Naive thymus-derived CD4-positive, alpha-beta T cell (primary cell): ENCODE measurements around the gene SAFB. TPM values are rescaled to one million over a fixed set of nuclear protein-coding genes. Genes with fewer than 3 reads are reported as not detected.

ENCODE experiments used
- ATAC-seq: fragments of 150-1000 bp; cut with Tn5 transposase; 2 replicates; pipeline ENCODE4 v1.10.0; 2021; ENCODE audit warnings: mild to moderate bottlenecking, moderate library complexity
- CTCF ChIA-PET: fragments of 350-600 bp; sonication (Branson Sonifier 250); formaldehyde crosslinking; loops from one replicate; lab custom pipeline; 2021; ENCODE audit warnings: antibody characterized with exemption; lab: Charles Lee
- POLR2A ChIA-PET: fragments of 350-600 bp; sonication (Branson Sonifier 250); formaldehyde crosslinking; loops from one replicate; lab custom pipeline; 2021; ENCODE audit warnings: antibody characterized with exemption, inconsistent platforms; lab: Charles Lee
- DNase-seq, 9 donors: peaks; one replicate each; pipeline versions ENCODE4 v3.0.0 to v3.0.0-alpha.2; 2020 to 2022; ENCODE audit warnings: mixed read lengths in 1 of 9
- H3K27ac ChIP-seq: one replicate; pipeline ENCODE4 v1.7.0; 2013; ENCODE audit warnings: mild to moderate bottlenecking, low read depth, low read length, moderate library complexity
- H3K27me3 ChIP-seq, 2 donors: one replicate each; pipeline ENCODE4 v1.7.0; 2013; ENCODE audit warnings: low read length in 2 of 2, mild to moderate bottlenecking in 2 of 2, moderate library complexity in 2 of 2; ENCODE audit not compliant: control insufficient read depth in 2 of 2, insufficient read depth in 2 of 2
- H3K36me3 ChIP-seq, 3 experiments: 1 replicate in 2 of 3; 2 replicates in 1 of 3; pipeline ENCODE4 v1.7.0; 2013; ENCODE audit warnings: low read length in 3 of 3, mild to moderate bottlenecking in 3 of 3, moderate library complexity in 1 of 3; ENCODE audit not compliant: insufficient read depth in 3 of 3, control insufficient read depth in 2 of 3
- H3K4me1 ChIP-seq, 2 donors: one replicate each; pipeline ENCODE4 v1.7.0; 2013; ENCODE audit warnings: low read length in 2 of 2, mild to moderate bottlenecking in 2 of 2, moderate library complexity in 1 of 2; ENCODE audit not compliant: control insufficient read depth in 2 of 2, insufficient read depth in 2 of 2
- H3K4me3 ChIP-seq: 2 replicates; pipeline ENCODE4 v1.7.0; 2013; ENCODE audit warnings: mild to moderate bottlenecking, low read length
- H3K9me3 ChIP-seq, 3 experiments: 1 replicate in 2 of 3; 2 replicates in 1 of 3; pipeline ENCODE4 v1.7.0; 2013; ENCODE audit warnings: low read length in 3 of 3; ENCODE audit not compliant: control insufficient read depth in 2 of 3
- H3K27ac Mint-ChIP-seq, 9 donors: one replicate each; pipeline ENCODE4 v1.8.0; 2020 to 2022; ENCODE audit warnings: mixed read lengths in 9 of 9, mild to moderate bottlenecking in 8 of 9, moderate library complexity in 5 of 9, inconsistent platforms in 2 of 9
- H3K27me3 Mint-ChIP-seq, 5 donors: one replicate each; pipeline ENCODE4 v1.8.0; 2021 to 2022; ENCODE audit warnings: mixed read lengths in 5 of 5, mild to moderate bottlenecking in 1 of 5
- H3K36me3 Mint-ChIP-seq, 5 donors: one replicate each; pipeline ENCODE4 v1.8.0; 2020 to 2022; ENCODE audit warnings: mixed read lengths in 5 of 5, mild to moderate bottlenecking in 3 of 5, inconsistent platforms in 1 of 5
- H3K4me1 Mint-ChIP-seq, 7 donors: one replicate each; pipeline ENCODE4 v1.8.0; 2020 to 2022; ENCODE audit warnings: mixed read lengths in 7 of 7, mild to moderate bottlenecking in 3 of 7, inconsistent platforms in 1 of 7
- H3K4me3 Mint-ChIP-seq, 10 donors: one replicate each; pipeline ENCODE4 v1.8.0; 2020 to 2022; ENCODE audit warnings: mild to moderate bottlenecking in 10 of 10, mixed read lengths in 10 of 10, moderate library complexity in 6 of 10, inconsistent platforms in 2 of 10
- H3K9me3 Mint-ChIP-seq, 11 donors: one replicate each; pipeline ENCODE4 v1.8.0; 2020 to 2022; ENCODE audit warnings: mixed read lengths in 11 of 11, mild to moderate bottlenecking in 4 of 11, inconsistent platforms in 1 of 11, moderate library complexity in 1 of 11
- intact Hi-C, 2 donors: fragments of 100-400 bp; cut with micrococcal nuclease; formaldehyde crosslinking; loops; one replicate each; pipeline ENCODE4 v1.15.1; 2023
- polyA plus RNA-seq, 2 donors: library from polyadenylated mRNA; unstranded; fragments of 300-500 nt; fragmentation: Illumina TruSeq; gene quantifications; one replicate each; pipeline ENCODE4 v1.2.3, GENCODE V29; 2021
- total RNA-seq, 6 experiments: library from RNA in 5 of 6; stranded (reverse) in 5 of 6; gene quantifications; 1 replicate in 5 of 6; 2 replicates in 1 of 6; pipeline ENCODE4 v1.2.3 and lab custom pipeline; 2021 to 2026

SAFB gene
- total and polyA plus RNA-seq, 7 experiments from 2014 or later = 50.3 to 203 (median 170) TPM

- no peak overlapping the region for H3K27ac ChIP-seq
- no peak for ATAC-seq
- POLR2A ChIA-PET = interaction anchor here (1.2 kb wide), 2 partner anchors 19 to 44 kb away, joined by 3 read pairs; partner anchors contain the start of genes CATSPERD and LONP1
These were observed 53.4 kb downstream of the SAFB start for GRCh38 chr19:5676105-5676771.

GRCh38 chr19:5676772-5677105, 53.9 kb downstream of the SAFB start:
- H3K27me3 ChIP-seq = no peaks in the 10 kb centered on the region
- ChIA-PET CTCF (no interaction called here), POLR2A (interaction anchor here (1.2 kb wide), 1 partner anchor 19 kb away, joined by 3 read pairs; no protein-coding TSS in a partner anchor)
- no peak overlapping the region for H3K4me3 Mint-ChIP-seq
- no peak overlapping the region for H3K27ac Mint-ChIP-seq
- intact Hi-C loops = no loop called here
- H3K27me3 Mint-ChIP-seq = peaks cover 0 to 9% (median 0%) of the 10 kb centered on the region in 5 donors
- DNase-seq = no peak
- peaks cover 18 to 25% (median 20%) of the 10 kb centered on the region in 7 donors for H3K4me1 Mint-ChIP-seq
- H3K4me3 ChIP-seq = no peak overlapping the region
- H3K4me1 ChIP-seq = peaks cover 8 to 18% of the 10 kb centered on the region in 2 donors
- peaks cover 0 to 17% (median 0%) of the 10 kb centered on the region in 5 donors for H3K36me3 Mint-ChIP-seq
- H3K36me3 ChIP-seq = peaks cover 0 to 13% (median 0%) of the 10 kb centered on the region in 3 experiments
- ATAC-seq = no peak
- no peak overlapping the region for H3K27ac ChIP-seq
- H3K9me3 Mint-ChIP-seq = peaks cover 0 to 9% (median 0%) of the 10 kb centered on the region in 11 donors
- no peaks in the 10 kb centered on the region for H3K9me3 ChIP-seq

More at GRCh38 chr19:5676105-5676771, 53.4 kb downstream of the SAFB start:
- Histone ChIP-seq H3K27me3 (no peaks in the 10 kb centered on the region), H3K9me3 (no peaks in the 10 kb centered on the region), H3K4me3 (no peak overlapping the region), H3K36me3 (peaks cover 0 to 13% (median 0%) of the 10 kb centered on the region in 3 experiments), H3K4me1 (peaks cover 8 to 15% of the 10 kb centered on the region in 2 donors)
- CTCF ChIA-PET = no interaction called here
- DNase-seq = no peak
- H3K27me3 Mint-ChIP-seq = peaks cover 0 to 4% (median 0%) of the 10 kb centered on the region in 5 donors
- H3K9me3 Mint-ChIP-seq = peaks cover 0 to 4% (median 0%) of the 10 kb centered on the region in 11 donors
- peaks cover 13 to 20% (median 16%) of the 10 kb centered on the region in 7 donors for H3K4me1 Mint-ChIP-seq
- H3K27ac Mint-ChIP-seq = peak overlapping the region in 2 of 9 donors; percentile 14 to 55
- intact Hi-C loops = no loop called here
- peaks cover 0 to 18% (median 0%) of the 10 kb centered on the region in 5 donors for H3K36me3 Mint-ChIP-seq
- H3K4me3 Mint-ChIP-seq = peak overlapping the region in 1 of 10 donors; percentile 70

GRCh38 chr19:5677136-5677535, 54.3 kb downstream of the SAFB start:
- Mint-ChIP-seq H3K4me1 (peaks cover 20 to 29% (median 23%) of the 10 kb centered on the region in 7 donors), H3K9me3 (peaks cover 0 to 9% (median 0%) of the 10 kb centered on the region in 11 donors), H3K27me3 (peaks cover 0 to 12% (median 0%) of the 10 kb centered on the region in 5 donors), H3K4me3 (no peak overlapping the region), H3K27ac (no peak overlapping the region), H3K36me3 (peaks cover 0 to 16% (median 0%) of the 10 kb centered on the region in 5 donors)
- POLR2A ChIA-PET = interaction anchor here (1.2 kb wide), 1 partner anchor 19 kb away, joined by 3 read pairs; no protein-coding TSS in a partner anchor
- no peaks in the 10 kb centered on the region for H3K9me3 ChIP-seq
- H3K36me3 ChIP-seq = peaks cover 0 to 13% (median 0%) of the 10 kb centered on the region in 3 experiments
- no peaks in the 10 kb centered on the region for H3K27me3 ChIP-seq
- H3K27ac ChIP-seq = no peak overlapping the region
- H3K4me3 ChIP-seq = no peak overlapping the region
- DNase-seq = no peak
- intact Hi-C loops = no loop called here
- no peak for ATAC-seq
- H3K4me1 ChIP-seq = peaks cover 8 to 18% of the 10 kb centered on the region in 2 donors
- CTCF ChIA-PET = no interaction called here

- ChIA-PET POLR2A (no interaction called here), CTCF (no interaction called here)
- peaks cover 0 to 9% (median 0%) of the 10 kb centered on the region in 11 donors for H3K9me3 Mint-ChIP-seq
- no peak for DNase-seq
- intact Hi-C loops = no loop called here
- H3K27me3 Mint-ChIP-seq = peaks cover 0 to 15% (median 0%) of the 10 kb centered on the region in 5 donors
- peaks cover 20 to 32% (median 25%) of the 10 kb centered on the region in 7 donors for H3K4me1 Mint-ChIP-seq
- no peak for ATAC-seq
- no peak overlapping the region for H3K4me3 Mint-ChIP-seq
- Histone ChIP-seq H3K36me3 (peaks cover 0 to 13% (median 0%) of the 10 kb centered on the region in 3 experiments), H3K4me1 (peaks cover 8 to 18% of the 10 kb centered on the region in 2 donors), H3K27me3 (no peaks in the 10 kb centered on the region), H3K4me3 (no peak overlapping the region), H3K27ac (no peak overlapping the region), H3K9me3 (no peaks in the 10 kb centered on the region)
- no peak overlapping the region for H3K27ac Mint-ChIP-seq
- H3K36me3 Mint-ChIP-seq = peaks cover 0 to 16% (median 0%) of the 10 kb centered on the region in 5 donors
These were observed 54.7 kb downstream of the SAFB start for GRCh38 chr19:5677580-5677979.

DNA sequence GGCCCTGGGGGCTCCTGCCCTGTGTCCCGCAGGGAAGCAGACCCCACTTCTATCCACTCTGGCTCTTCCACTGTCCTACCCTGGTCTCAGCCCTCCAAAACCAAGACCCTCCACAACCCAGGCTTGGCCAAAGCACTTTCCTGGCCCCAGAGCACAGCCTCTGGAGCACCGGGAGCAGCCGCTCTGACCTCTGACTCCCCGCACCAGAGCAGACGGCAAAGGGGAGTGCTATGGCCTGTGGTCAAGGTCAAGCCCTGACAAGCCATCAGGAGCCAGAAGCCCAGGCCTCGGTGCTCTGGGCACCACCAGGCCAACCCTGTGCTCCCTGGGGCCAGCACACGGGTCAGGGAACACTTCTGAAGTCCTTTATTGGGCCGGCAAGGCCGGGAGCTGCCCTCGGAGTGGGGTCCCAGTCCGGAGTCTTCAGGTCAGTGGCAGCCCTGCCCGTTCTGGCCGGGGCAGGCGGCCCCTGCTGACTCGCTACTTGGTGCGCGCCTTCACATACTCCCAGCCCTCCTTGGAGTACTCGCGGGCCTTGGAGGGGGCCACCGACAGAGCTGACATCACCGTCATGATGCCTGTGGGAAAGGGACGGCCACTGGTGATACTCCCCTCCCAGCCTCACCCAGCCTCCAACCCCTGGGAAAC, 55.3 kb downstream of the SAFB start:
- POLR2A ChIA-PET = no interaction called here
- intact Hi-C loops = no loop called here

GRCh38 chr19:5679289-5680083, 56.6 kb downstream of the SAFB start:
- H3K4me3 Mint-ChIP-seq = peak overlapping the region; percentile 85 to 97 (median 94)
- Histone ChIP-seq H3K27me3 (no peaks in the 10 kb centered on the region), H3K27ac (peak overlapping the region; percentile 98), H3K4me1 (peaks cover 8 to 18% of the 10 kb centered on the region in 2 donors), H3K36me3 (peaks cover 0 to 13% (median 0%) of the 10 kb centered on the region in 3 experiments), H3K4me3 (peak overlapping the region; percentile 100), H3K9me3 (no peaks in the 10 kb centered on the region)
- ChIA-PET CTCF (no interaction called here), POLR2A (interaction anchor here (0.5 to 1.7 kb wide), 4 partner anchors 10 to 115 kb away, joined by 3 to 6 read pairs (median 4); partner anchors contain the start of genes RPL36, SAFB and SAFB2)
- peaks cover 0 to 4% (median 0%) of the 10 kb centered on the region in 11 donors for H3K9me3 Mint-ChIP-seq
- peaks cover 0 to 18% (median 0%) of the 10 kb centered on the region in 5 donors for H3K27me3 Mint-ChIP-seq
- H3K27ac Mint-ChIP-seq = peak overlapping the region; percentile 94 to 100 (median 97)
- ATAC-seq (no peak), DNase-seq (no peak)
- intact Hi-C loops = loop anchor here (1.0 to 10.0 kb wide), 16 partner anchors 11 to 1855 kb away; partner anchors contain the start of genes CATSPERD (in 2 of the 2), LONP1 (in 2 of the 2), RPL36 (in 2 of the 2) and SAFB2 (in 2 of the 2)
- H3K36me3 Mint-ChIP-seq = peaks cover 0 to 6% (median 0%) of the 10 kb centered on the region in 5 donors
- peaks cover 20 to 32% (median 25%) of the 10 kb centered on the region in 7 donors for H3K4me1 Mint-ChIP-seq

More for the DNA sequence above, 55.3 kb downstream of the SAFB start:
- DNase-seq (no peak), ATAC-seq (no peak)
- Mint-ChIP-seq H3K4me1 (peaks cover 20 to 32% (median 25%) of the 10 kb centered on the region in 7 donors), H3K27me3 (peaks cover 0 to 17% (median 0%) of the 10 kb centered on the region in 5 donors), H3K9me3 (peaks cover 0 to 9% (median 0%) of the 10 kb centered on the region in 11 donors), H3K4me3 (peak overlapping the region in 1 of 10 donors; percentile 85), H3K36me3 (peaks cover 0 to 13% (median 0%) of the 10 kb centered on the region in 5 donors), H3K27ac (peak overlapping the region in 1 of 9 donors; percentile 97)
- Histone ChIP-seq H3K27me3 (no peaks in the 10 kb centered on the region), H3K36me3 (peaks cover 0 to 13% (median 0%) of the 10 kb centered on the region in 3 experiments), H3K27ac (no peak overlapping the region), H3K9me3 (no peaks in the 10 kb centered on the region), H3K4me3 (no peak overlapping the region), H3K4me1 (peaks cover 8 to 18% of the 10 kb centered on the region in 2 donors)
- CTCF ChIA-PET = no interaction called here
